SH-SY5Y (cell line): Measurements from ENCODE around the gene IER2.

Experiments
- GATA2 ChIP-seq: IDR thresholded peaks from 2 replicates; pipeline ENCODE4 v1.6.1; 2011; ENCODE audit warnings: mild to moderate bottlenecking, low read depth, low read length
- GATA3 ChIP-seq: IDR thresholded peaks from 2 replicates; pipeline ENCODE4 v1.6.1; 2011; ENCODE audit warnings: low read depth, mild to moderate bottlenecking, low read length, moderate library complexity

GRCh38 chr19:13151605-13152355, 1.6 kb downstream of the IER2 start:
- TF ChIP-seq GATA2 (no peak), GATA3 (no peak)
